PC-3 (cell line): ENCODE measurements around the gene MRPS34. TPM values are rescaled to one million over a fixed set of nuclear protein-coding genes. Genes with fewer than 3 reads are reported as not detected.

Experiments
- ATAC-seq: fragments of 200-7000 bp; cut with Tn5 transposase; 2 replicates; pipeline ENCODE4 v1.9.1; 2020; ENCODE audit warnings: mild to moderate bottlenecking, moderate library complexity
- BruUV-seq: library from RNA; stranded (reverse); fragments of 400-500 nt; replicated peaks from 2 replicates; lab custom pipeline; 2021; lab: Mats Ljungman, UMichigan
- CTCF ChIA-PET: fragments of 300-600 bp; sonication (Branson Sonifier 250); formaldehyde crosslinking; loops from one replicate; lab custom pipeline; 2022; ENCODE audit warnings: antibody characterized with exemption; lab: Charles Lee
- POLR2A ChIA-PET: fragments of 300-600 bp; sonication (Branson Sonifier 250); formaldehyde crosslinking; loops from one replicate; lab custom pipeline; 2022; ENCODE audit warnings: antibody characterized with exemption; ENCODE audit not compliant: unreplicated experiment; lab: Charles Lee
- DNase-seq: peaks from one replicate; pipeline ENCODE4 v3.0.0-alpha.2; 2015
- H2AFZ ChIP-seq: fragments of 300-600 bp; sonication (generic); 2 replicates; pipeline ENCODE4 v1.6.0; 2016; ENCODE audit warnings: antibody characterized with exemption, low read length
- H3F3A ChIP-seq: fragments of 300-600 bp; sonication (generic); one replicate; pipeline ENCODE4 v1.6.0; 2017; ENCODE audit warnings: antibody characterized with exemption, low read length, control low read depth, mild to moderate bottlenecking; ENCODE audit not compliant: unreplicated experiment
- H3K27ac ChIP-seq: fragments of 300-600 bp; sonication (generic); 2 replicates; pipeline ENCODE4 v1.5.1; 2016; ENCODE audit warnings: mild to moderate bottlenecking, low read length
- H3K27me3 ChIP-seq: fragments of 300-600 bp; sonication (generic); 2 replicates; pipeline ENCODE4 v1.6.1; 2016; ENCODE audit warnings: low read length, mixed read lengths
- H3K36me3 ChIP-seq: fragments of 300-600 bp; sonication (generic); 2 replicates; pipeline ENCODE4 v1.6.1; 2016; ENCODE audit warnings: low read depth, mixed run types, low read length, mixed read lengths
- H3K4me1 ChIP-seq: fragments of 300-600 bp; sonication (generic); 2 replicates; pipeline ENCODE4 v1.5.1; 2016; ENCODE audit warnings: low read length; ENCODE audit not compliant: insufficient read depth
- H3K4me2 ChIP-seq: fragments of 300-600 bp; sonication (generic); 2 replicates; pipeline ENCODE4 v1.6.0; 2016; ENCODE audit warnings: low read length
- H3K4me3 ChIP-seq: fragments of 300-600 bp; sonication (generic); 2 replicates; pipeline ENCODE4 v1.5.1; 2016; ENCODE audit warnings: mild to moderate bottlenecking, low read length, mixed read lengths
- H3K79me2 ChIP-seq: fragments of 300-600 bp; sonication (generic); 2 replicates; pipeline ENCODE4 v1.6.1; 2017; ENCODE audit warnings: low read length, mixed read lengths
- H3K9ac ChIP-seq: fragments of 300-600 bp; sonication (generic); 2 replicates; pipeline ENCODE4 v1.6.0; 2016; ENCODE audit warnings: mild to moderate bottlenecking, low read length
- H3K9me2 ChIP-seq: fragments of 300-600 bp; sonication (generic); replicated peaks from 2 replicates; pipeline ENCODE4 v1.6.1; 2016; ENCODE audit warnings: mixed run types, low read length, mixed read lengths
- H3K9me3 ChIP-seq: fragments of 300-600 bp; sonication (generic); 2 replicates; pipeline ENCODE4 v1.6.1; 2016; ENCODE audit warnings: low read length, mixed read lengths
- H4K20me1 ChIP-seq: fragments of 300-600 bp; sonication (generic); 2 replicates; pipeline ENCODE4 v1.6.1; 2016; ENCODE audit warnings: low read length, mixed read lengths
- CTCF ChIP-seq: fragments of 300-600 bp; sonication (generic); conservative IDR thresholded peaks from 2 replicates; pipeline ENCODE4 v1.5.1; 2017; ENCODE audit warnings: antibody characterized with exemption, low read depth, mild to moderate bottlenecking, low read length
- EZH2 ChIP-seq: fragments of 300-600 bp; sonication (generic); IDR thresholded peaks from one replicate; pipeline ENCODE4 v1.6.1; 2017; ENCODE audit warnings: antibody characterized with exemption, mild to moderate bottlenecking, low read length; ENCODE audit not compliant: unreplicated experiment
- EZH2phosphoT487 ChIP-seq: fragments of 300-600 bp; sonication (generic); IDR thresholded peaks from 2 replicates; pipeline ENCODE4 v1.6.1; 2018; ENCODE audit warnings: mild to moderate bottlenecking, antibody characterized with exemption, low read length, borderline replicate concordance
- intact Hi-C: fragments of 100-400 bp; cut with micrococcal nuclease; formaldehyde crosslinking; loops from 2 replicates; pipeline ENCODE4 v1.9.0; 2023
- total RNA-seq: library from RNA; depleted of rRNA; stranded (reverse); fragments of >200 nt; gene quantifications from 2 replicates; pipeline ENCODE4 v1.2.3, GENCODE V29; 2014

The MRPS34 gene
- total RNA-seq, 1 experiment from 2014 or later: 248 TPM

GRCh38 chr16:1784977-1785845 lies 12.3 kb upstream of the MRPS34 start:
- DNase-seq (no peak), ATAC-seq (no peak)
- no peaks in the 10 kb centered on the region for H3K36me3 ChIP-seq
- H3K79me2 ChIP-seq: peaks cover 49% of the 10 kb centered on the region
- no TSS peak for BruUV-seq
- H3K9ac ChIP-seq: no peak overlapping the region
- no peaks in the 10 kb centered on the region for H3K27me3 ChIP-seq
- H3K4me1 ChIP-seq: peaks cover 11% of the 10 kb centered on the region; the same call in 1 of the 2 replicates
- H3K9me2 ChIP-seq: no peaks in the 10 kb centered on the region
- TF ChIP-seq EZH2 (no peak), CTCF (no peak), EZH2phosphoT487 (no peak)
- no peak overlapping the region for H3K4me3 ChIP-seq
- POLR2A ChIA-PET: no interaction called here
- H3K27ac ChIP-seq: no peak overlapping the region
- intact Hi-C loops: no loop called here
- no peak overlapping the region for H3K4me2 ChIP-seq
- no peak overlapping the region for H2AFZ ChIP-seq
- no peaks in the 10 kb centered on the region for H3F3A ChIP-seq
- H4K20me1 ChIP-seq: no peaks in the 10 kb centered on the region
- CTCF ChIA-PET: interaction anchor here (0.7 kb wide), 1 partner anchor 429 kb away, joined by 3 read pairs; the partner anchor contains the start of gene PGP
- H3K9me3 ChIP-seq: no peaks in the 10 kb centered on the region

- intact Hi-C loops: no loop called here
- H2AFZ ChIP-seq: peak within 1 kb of the TSS; percentile 42; the same call in 1 of the 2 replicates
- H3K27me3 ChIP-seq: no peaks in the 10 kb centered on the region
- H3K4me1 ChIP-seq: peaks cover 11% of the 10 kb centered on the region; the same call in 1 of the 2 replicates
- ChIA-PET CTCF (interaction anchor here (0.7 kb wide), 1 partner anchor 77 kb away, joined by 3 read pairs; the partner anchor contains the start of gene MAPK8IP3), POLR2A (interaction anchor here (0.6 to 1.1 kb wide), 7 partner anchors 8 to 1237 kb away, joined by 3 to 26 read pairs (median 7); partner anchors contain the start of genes EME2, JPT2, MRPS34 and RPS2)
- peaks cover 49% of the 10 kb centered on the region for H3K79me2 ChIP-seq
- DNase-seq: peak; percentile 98
- H3K9me2 ChIP-seq: no peaks in the 10 kb centered on the region
- ATAC-seq: peak; percentile 85
- peak within 1 kb of the TSS; percentile 89 for H3K4me3 ChIP-seq
- peak within 1 kb of the TSS; percentile 93 for H3K4me2 ChIP-seq
- H3K36me3 ChIP-seq: no peaks in the 10 kb centered on the region
- no peaks in the 10 kb centered on the region for H4K20me1 ChIP-seq
- BruUV-seq: no TSS peak
- no peaks in the 10 kb centered on the region for H3F3A ChIP-seq
- H3K9ac ChIP-seq: peak within 1 kb of the TSS; percentile 86
- no peaks in the 10 kb centered on the region for H3K9me3 ChIP-seq
- TF ChIP-seq EZH2 (no peak), EZH2phosphoT487 (no peak), CTCF (no peak)
- no peak within 1 kb of the TSS for H3K27ac ChIP-seq
These were observed 9.7 kb upstream of the MRPS34 start, which contains the start of the genes NUBP2 and SPSB3 for GRCh38 chr16:1782408-1783264. Gene NUBP2 (plus strand): TSS chr16:1782960. CDS start chr16:1783021, 61 bp downstream. Gene SPSB3 (minus strand): TSS chr16:1782571. CDS start chr16:1781483, 1,088 bp downstream.
